ENCODE results near the gene ZDHHC8.
"Not testable (repeated sequence)": the region's sequence is repeated elsewhere in the genome, so short reads cannot be mapped to it uniquely, and the experiment has no call there.

The ZDHHC8 gene

GRCh38 chr22:20145206-20145831, 13.7 kb downstream of the ZDHHC8 start:
- no peak for DNase-seq

- no peak for DNase-seq
Observed at GRCh38 chr22:20145832-20146223, 14.2 kb downstream of the ZDHHC8 start.

- no peak for DNase-seq
Observed at GRCh38 chr22:20146777-20147176, 15.2 kb downstream of the ZDHHC8 start.

GRCh38 chr22:20147237-20147988, 15.8 kb downstream of the ZDHHC8 start:
- DNase-seq = no peak

GRCh38 chr22:20148414-20148813, 16.8 kb downstream of the ZDHHC8 start:
- no peak for DNase-seq

- no peak for DNase-seq
Observed at GRCh38 chr22:20149257-20150250, 17.9 kb downstream of the ZDHHC8 start.

GRCh38 chr22:20150381-20151275, 19.0 kb downstream of the ZDHHC8 start, which contains the start of gene CCDC188:
TSS of gene CCDC188 (minus strand) at chr22:20151055. CDS start at chr22:20150986, 69 bp downstream.
- no peak for DNase-seq

GRCh38 chr22:20151276-20151588, 19.6 kb downstream of the ZDHHC8 start:
- no peak for DNase-seq

GRCh38 chr22:20152464-20152890, 20.9 kb downstream of the ZDHHC8 start:
- DNase-seq = no peak

GRCh38 chr22:20153945-20154344, 22.3 kb downstream of the ZDHHC8 start:
- DNase-seq = no peak

- DNase-seq = no peak
Observed at GRCh38 chr22:20154602-20155187, 23.1 kb downstream of the ZDHHC8 start.

GRCh38 chr22:20155330-20156041, 23.9 kb downstream of the ZDHHC8 start:
- no peak for DNase-seq

- DNase-seq = no peak
Observed at GRCh38 chr22:20156042-20156389, 24.4 kb downstream of the ZDHHC8 start.

GRCh38 chr22:20156611-20157429, 25.2 kb downstream of the ZDHHC8 start:
- DNase-seq = no peak

GRCh38 chr22:20157430-20158183, 26.0 kb downstream of the ZDHHC8 start:
- no peak for DNase-seq

- DNase-seq = no peak
Observed at GRCh38 chr22:20158391-20159036, 26.9 kb downstream of the ZDHHC8 start.

GRCh38 chr22:20159076-20159475, 27.5 kb downstream of the ZDHHC8 start:
- no peak for DNase-seq

- DNase-seq = not testable (repeated sequence)
Observed at GRCh38 chr22:20159531-20159930, 27.9 kb downstream of the ZDHHC8 start.

GRCh38 chr22:20160041-20160440, 28.4 kb downstream of the ZDHHC8 start:
- no peak for DNase-seq

Data from SIG-M5 (cell line).